ENCODE results near the gene IL3.

- TF ChIP-seq CTCF (IDR thresholded peaks at IDR 0.05; ENCODE audit: insufficient read depth, low read depth, low read length), result no peak
- no peak for TF ChIP-seq EZH2 (IDR thresholded peaks at IDR 0.05; ENCODE audit: insufficient read depth, low read length)
These were observed 10.2 kb downstream of the IL3 start for GRCh38 chr5:132070460-132071337.
